K562 (cell line): ENCODE results near the gene PCBP2. TPM values are rescaled to one million over a fixed set of nuclear protein-coding genes. Genes with fewer than 3 reads are reported as not detected.

Experiments used
- ARNT ChIP-seq, 2 experiments: fragments of 450-650 bp; IDR thresholded peaks; 2 replicates each; pipeline ENCODE4 v1.6.1; 2016; ENCODE audit warnings: mild to moderate bottlenecking in 1 of 2
- DLX4 ChIP-seq: fragments of 250-450 bp; sonication (Bioruptor Pico); IDR thresholded peaks from 2 replicates; pipeline ENCODE4 v1.6.1; 2021; ENCODE audit warnings: mild to moderate bottlenecking
- GABPA ChIP-seq: fragments of 200-800 bp; sonication (Bioruptor generic); conservative IDR thresholded peaks from 2 replicates; pipeline ENCODE4 v1.6.1; 2016; ENCODE audit warnings: low read depth, missing genetic modification characterization, missing compliant biosample characterization
- NFIC ChIP-seq: fragments of 450-650 bp; IDR thresholded peaks from 2 replicates; pipeline ENCODE4 v1.6.1; 2017; ENCODE audit warnings: mild to moderate bottlenecking, inconsistent platforms
- NR2C2 ChIP-seq, 2 experiments: fragments of 200-800 bp in 1 of 2; sonication (Bioruptor generic) in 1 of 2; sonication (generic) in 1 of 2; formaldehyde crosslinking in 1 of 2; IDR thresholded peaks; 2 replicates each; pipeline versions ENCODE4 v1.6.1 to v1.8.0; 2016 to 2022; ENCODE audit warnings: mild to moderate bottlenecking in 1 of 2, missing compliant biosample characterization in 1 of 2, missing genetic modification characterization in 1 of 2, missing genetic modification reagents in 1 of 2
- POLR2AphosphoS5 ChIP-seq: IDR thresholded peaks from 2 replicates; pipeline ENCODE4 v1.6.1; 2011; ENCODE audit warnings: mild to moderate bottlenecking, low read depth, low read length, moderate library complexity; ENCODE audit not compliant: control insufficient read depth, insufficient read depth
- RB1 ChIP-seq: fragments of 450-650 bp; IDR thresholded peaks from 2 replicates; pipeline ENCODE4 v1.6.1; 2017; ENCODE audit warnings: low read depth, mild to moderate bottlenecking
- U2AF1 ChIP-seq: fragments of 200-400 bp; formaldehyde crosslinking; optimal IDR thresholded peaks from 2 replicates; pipeline ENCODE3; 2017; ENCODE audit warnings: mild to moderate bottlenecking, low read depth, low read length, moderate library complexity
- polyA plus RNA-seq, 8 experiments: library from polyadenylated mRNA; depleted of rRNA in 4 of 8; stranded (reverse) in 5 of 8; unstranded in 3 of 8; fragments of >200 nt; fragmentation: Nextera tagmentation in 2 of 8; fragmentation: Illumina TruSeq in 1 of 8; extraction: Ambion mirVana in 2 of 8; extraction: Trizol in 1 of 8; gene quantifications; 2 replicates each; pipeline versions ENCODE4 v1.2.1 to v1.2.3, GENCODE V29; 2011 to 2014; ENCODE audit warnings: inconsistent platforms in 1 of 8, missing spikeins in 1 of 8
- total RNA-seq, 7 experiments: library from RNA; depleted of rRNA in 6 of 7; stranded (reverse); fragments of >200 nt in 6 of 7; fragmentation: Illumina TruSeq in 2 of 7; extraction: Trizol in 2 of 7; gene quantifications; 2 replicates each; pipeline versions ENCODE4 v1.2.1 to v1.2.3, GENCODE V29; 2011 to 2021; ENCODE audit warnings: low replicate concordance in 1 of 7
- TF ChIP-seq, protein P1 (sequence below): sonication (generic); formaldehyde crosslinking; IDR thresholded peaks from 2 replicates; pipeline ENCODE4 v1.8.0; 2022; ENCODE audit warnings: mild to moderate bottlenecking, missing genetic modification reagents
- TF ChIP-seq, protein P2 (sequence below): fragments of 450-650 bp; IDR thresholded peaks from 2 replicates; pipeline ENCODE4 v1.6.1; 2018; ENCODE audit warnings: mild to moderate bottlenecking, low read depth; ENCODE audit not compliant: partially characterized antibody
- TF ChIP-seq, protein P3 (sequence below), 3 experiments: IDR thresholded peaks in 2 of 3; conservative IDR thresholded peaks in 1 of 3; 2 replicates each; pipeline ENCODE4 v1.5.1; 2011 to 2012; ENCODE audit warnings: low read length in 3 of 3, mild to moderate bottlenecking in 3 of 3, control low read depth in 2 of 3, improper control_type of control experiment in 1 of 3, inconsistent platforms in 1 of 3, low read depth in 1 of 3, mixed read lengths in 1 of 3, moderate library complexity in 1 of 3; ENCODE audit not compliant: insufficient read depth in 2 of 3
- TF ChIP-seq, protein P4 (sequence below): fragments of 200-400 bp; formaldehyde crosslinking; IDR thresholded peaks from 2 replicates; pipeline ENCODE4 v1.6.1; 2017; ENCODE audit warnings: mild to moderate bottlenecking, low read depth, low read length, moderate library complexity

Gene PCBP2
- total and polyA plus RNA-seq, 9 of the 15 experiments (the other 6 are each of a cell fraction or from before 2014, with no cell fraction given), result 137 to 831 (median 328) TPM

DNA sequence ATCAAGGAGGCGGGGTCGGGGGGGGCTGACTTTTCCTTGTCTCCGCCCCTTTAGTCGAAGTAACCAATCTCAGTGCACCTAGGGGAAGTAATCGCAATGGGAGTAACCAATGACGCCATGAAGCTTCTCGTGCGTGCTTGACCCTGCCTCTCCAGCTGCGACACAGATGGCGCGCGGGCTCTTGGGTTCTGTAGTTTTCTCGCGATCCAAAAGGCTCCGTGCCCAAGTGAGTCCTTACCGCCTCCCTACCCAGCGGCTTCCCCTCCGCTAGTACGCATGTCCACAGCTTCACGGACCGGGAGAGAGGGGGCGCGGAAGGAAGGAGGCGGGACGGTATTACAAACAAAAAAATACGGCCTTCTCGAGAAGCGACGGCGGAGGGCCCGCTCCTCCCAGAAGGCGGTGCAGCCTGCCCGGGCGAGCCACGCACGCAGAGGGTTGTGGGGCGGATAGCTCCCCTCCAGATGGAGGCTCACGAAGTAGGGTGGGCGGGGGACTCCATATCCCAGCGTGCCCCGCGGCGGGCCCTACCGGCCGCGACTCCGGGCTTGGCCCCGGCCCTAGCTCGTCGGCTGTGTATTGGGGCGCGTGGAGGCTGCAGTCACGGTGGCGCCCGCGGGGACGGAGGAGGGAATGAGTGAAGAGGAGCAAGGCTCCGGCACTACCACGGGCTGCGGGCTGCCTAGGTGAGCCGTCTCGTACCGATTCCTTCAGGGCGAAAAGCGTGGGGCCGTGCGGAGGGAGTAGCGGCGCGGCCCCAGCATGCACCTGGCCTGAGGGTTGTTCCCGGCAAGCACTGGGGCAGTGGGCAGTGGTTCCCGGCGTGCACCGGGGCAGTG is 49.1 kb downstream of the PCBP2 start, which contains the start of gene TARBP2 (continued):
- TF ChIP-seq, protein P1, sequence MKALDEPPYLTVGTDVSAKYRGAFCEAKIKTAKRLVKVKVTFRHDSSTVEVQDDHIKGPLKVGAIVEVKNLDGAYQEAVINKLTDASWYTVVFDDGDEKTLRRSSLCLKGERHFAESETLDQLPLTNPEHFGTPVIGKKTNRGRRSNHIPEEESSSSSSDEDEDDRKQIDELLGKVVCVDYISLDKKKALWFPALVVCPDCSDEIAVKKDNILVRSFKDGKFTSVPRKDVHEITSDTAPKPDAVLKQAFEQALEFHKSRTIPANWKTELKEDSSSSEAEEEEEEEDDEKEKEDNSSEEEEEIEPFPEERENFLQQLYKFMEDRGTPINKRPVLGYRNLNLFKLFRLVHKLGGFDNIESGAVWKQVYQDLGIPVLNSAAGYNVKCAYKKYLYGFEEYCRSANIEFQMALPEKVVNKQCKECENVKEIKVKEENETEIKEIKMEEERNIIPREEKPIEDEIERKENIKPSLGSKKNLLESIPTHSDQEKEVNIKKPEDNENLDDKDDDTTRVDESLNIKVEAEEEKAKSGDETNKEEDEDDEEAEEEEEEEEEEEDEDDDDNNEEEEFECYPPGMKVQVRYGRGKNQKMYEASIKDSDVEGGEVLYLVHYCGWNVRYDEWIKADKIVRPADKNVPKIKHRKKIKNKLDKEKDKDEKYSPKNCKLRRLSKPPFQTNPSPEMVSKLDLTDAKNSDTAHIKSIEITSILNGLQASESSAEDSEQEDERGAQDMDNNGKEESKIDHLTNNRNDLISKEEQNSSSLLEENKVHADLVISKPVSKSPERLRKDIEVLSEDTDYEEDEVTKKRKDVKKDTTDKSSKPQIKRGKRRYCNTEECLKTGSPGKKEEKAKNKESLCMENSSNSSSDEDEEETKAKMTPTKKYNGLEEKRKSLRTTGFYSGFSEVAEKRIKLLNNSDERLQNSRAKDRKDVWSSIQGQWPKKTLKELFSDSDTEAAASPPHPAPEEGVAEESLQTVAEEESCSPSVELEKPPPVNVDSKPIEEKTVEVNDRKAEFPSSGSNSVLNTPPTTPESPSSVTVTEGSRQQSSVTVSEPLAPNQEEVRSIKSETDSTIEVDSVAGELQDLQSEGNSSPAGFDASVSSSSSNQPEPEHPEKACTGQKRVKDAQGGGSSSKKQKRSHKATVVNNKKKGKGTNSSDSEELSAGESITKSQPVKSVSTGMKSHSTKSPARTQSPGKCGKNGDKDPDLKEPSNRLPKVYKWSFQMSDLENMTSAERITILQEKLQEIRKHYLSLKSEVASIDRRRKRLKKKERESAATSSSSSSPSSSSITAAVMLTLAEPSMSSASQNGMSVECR, result peak; percentile 57; the same call in 1 of the 2 replicates
- peak in 1 of 2 experiments; percentile 98; a peak in 2 of 4 replicates for TF ChIP-seq ARNT (IDR thresholded peaks at IDR 0.05)
- TF ChIP-seq, protein P2, sequence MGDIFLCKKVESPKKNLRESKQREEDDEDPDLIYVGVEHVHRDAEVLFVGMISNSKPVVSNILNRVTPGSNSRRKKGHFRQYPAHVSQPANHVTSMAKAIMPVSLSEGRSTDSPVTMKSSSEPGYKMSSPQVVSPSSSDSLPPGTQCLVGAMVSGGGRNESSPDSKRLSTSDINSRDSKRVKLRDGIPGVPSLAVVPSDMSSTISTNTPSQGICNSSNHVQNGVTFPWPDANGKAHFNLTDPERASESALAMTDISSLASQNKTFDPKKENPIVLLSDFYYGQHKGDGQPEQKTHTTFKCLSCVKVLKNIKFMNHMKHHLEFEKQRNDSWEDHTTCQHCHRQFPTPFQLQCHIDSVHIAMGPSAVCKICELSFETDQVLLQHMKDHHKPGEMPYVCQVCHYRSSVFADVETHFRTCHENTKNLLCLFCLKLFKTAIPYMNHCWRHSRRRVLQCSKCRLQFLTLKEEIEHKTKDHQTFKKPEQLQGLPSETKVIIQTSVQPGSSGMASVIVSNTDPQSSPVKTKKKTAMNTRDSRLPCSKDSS, result no peak
- TF ChIP-seq NFIC, result no peak
- TF ChIP-seq, protein P3, sequence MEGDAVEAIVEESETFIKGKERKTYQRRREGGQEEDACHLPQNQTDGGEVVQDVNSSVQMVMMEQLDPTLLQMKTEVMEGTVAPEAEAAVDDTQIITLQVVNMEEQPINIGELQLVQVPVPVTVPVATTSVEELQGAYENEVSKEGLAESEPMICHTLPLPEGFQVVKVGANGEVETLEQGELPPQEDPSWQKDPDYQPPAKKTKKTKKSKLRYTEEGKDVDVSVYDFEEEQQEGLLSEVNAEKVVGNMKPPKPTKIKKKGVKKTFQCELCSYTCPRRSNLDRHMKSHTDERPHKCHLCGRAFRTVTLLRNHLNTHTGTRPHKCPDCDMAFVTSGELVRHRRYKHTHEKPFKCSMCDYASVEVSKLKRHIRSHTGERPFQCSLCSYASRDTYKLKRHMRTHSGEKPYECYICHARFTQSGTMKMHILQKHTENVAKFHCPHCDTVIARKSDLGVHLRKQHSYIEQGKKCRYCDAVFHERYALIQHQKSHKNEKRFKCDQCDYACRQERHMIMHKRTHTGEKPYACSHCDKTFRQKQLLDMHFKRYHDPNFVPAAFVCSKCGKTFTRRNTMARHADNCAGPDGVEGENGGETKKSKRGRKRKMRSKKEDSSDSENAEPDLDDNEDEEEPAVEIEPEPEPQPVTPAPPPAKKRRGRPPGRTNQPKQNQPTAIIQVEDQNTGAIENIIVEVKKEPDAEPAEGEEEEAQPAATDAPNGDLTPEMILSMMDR (IDR thresholded peaks at IDR 0.05 in 2 of 3, conservative IDR thresholded peaks at IDR 0.05 in 1 of 3; ENCODE audit: insufficient read depth in 2 of 3, low read depth in 1 of 3, low read length in 3 of 3), result no peak
- no peak for TF ChIP-seq DLX4
- TF ChIP-seq, protein P4, sequence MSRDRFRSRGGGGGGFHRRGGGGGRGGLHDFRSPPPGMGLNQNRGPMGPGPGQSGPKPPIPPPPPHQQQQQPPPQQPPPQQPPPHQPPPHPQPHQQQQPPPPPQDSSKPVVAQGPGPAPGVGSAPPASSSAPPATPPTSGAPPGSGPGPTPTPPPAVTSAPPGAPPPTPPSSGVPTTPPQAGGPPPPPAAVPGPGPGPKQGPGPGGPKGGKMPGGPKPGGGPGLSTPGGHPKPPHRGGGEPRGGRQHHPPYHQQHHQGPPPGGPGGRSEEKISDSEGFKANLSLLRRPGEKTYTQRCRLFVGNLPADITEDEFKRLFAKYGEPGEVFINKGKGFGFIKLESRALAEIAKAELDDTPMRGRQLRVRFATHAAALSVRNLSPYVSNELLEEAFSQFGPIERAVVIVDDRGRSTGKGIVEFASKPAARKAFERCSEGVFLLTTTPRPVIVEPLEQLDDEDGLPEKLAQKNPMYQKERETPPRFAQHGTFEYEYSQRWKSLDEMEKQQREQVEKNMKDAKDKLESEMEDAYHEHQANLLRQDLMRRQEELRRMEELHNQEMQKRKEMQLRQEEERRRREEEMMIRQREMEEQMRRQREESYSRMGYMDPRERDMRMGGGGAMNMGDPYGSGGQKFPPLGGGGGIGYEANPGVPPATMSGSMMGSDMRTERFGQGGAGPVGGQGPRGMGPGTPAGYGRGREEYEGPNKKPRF, result no peak
- TF ChIP-seq POLR2AphosphoS5, result peak; percentile 39; the same call in 1 of the 2 replicates
- TF ChIP-seq GABPA, result peak; percentile 60
- TF ChIP-seq NR2C2 (CRISPR knock-in tag; IDR thresholded peaks at IDR 0.05), result peak; percentile 77; the same call in 1 of the 2 replicates
- TF ChIP-seq NR2C2 (tag; IDR thresholded peaks at IDR 0.05), result peak; percentile 96
- peak; percentile 13 for TF ChIP-seq RB1
- peak; percentile 24 for TF ChIP-seq U2AF1
